ENCODE data around the gene RGL1.
A peak's percentile ranks its signal among the peaks of the same experiment; 100 is the strongest.

RGL1 gene

DNA sequence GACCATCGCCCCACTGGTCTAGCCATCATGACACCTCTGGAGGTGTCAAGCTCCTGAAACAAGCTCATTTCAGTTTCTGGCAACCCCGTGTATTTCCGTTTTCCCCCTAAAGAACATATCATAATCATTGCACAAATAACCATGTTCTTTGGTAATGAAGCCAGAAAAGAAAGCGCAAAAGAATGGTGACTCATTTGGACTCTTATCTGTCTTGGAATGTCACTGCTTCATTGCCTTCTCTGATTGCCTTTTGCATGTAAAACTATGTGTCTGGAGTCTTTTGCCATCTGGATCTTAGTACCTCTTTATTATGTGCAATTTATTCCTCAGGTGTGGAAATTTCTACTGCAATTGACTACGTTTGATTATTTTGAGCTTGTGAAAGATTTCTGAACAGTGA is 122.1 kb downstream of the RGL1 start:
- DNase-seq: no peak

GRCh38 chr1:183931646-183932271 is 126.8 kb downstream of the RGL1 start:
- no peak for DNase-seq

DNA sequence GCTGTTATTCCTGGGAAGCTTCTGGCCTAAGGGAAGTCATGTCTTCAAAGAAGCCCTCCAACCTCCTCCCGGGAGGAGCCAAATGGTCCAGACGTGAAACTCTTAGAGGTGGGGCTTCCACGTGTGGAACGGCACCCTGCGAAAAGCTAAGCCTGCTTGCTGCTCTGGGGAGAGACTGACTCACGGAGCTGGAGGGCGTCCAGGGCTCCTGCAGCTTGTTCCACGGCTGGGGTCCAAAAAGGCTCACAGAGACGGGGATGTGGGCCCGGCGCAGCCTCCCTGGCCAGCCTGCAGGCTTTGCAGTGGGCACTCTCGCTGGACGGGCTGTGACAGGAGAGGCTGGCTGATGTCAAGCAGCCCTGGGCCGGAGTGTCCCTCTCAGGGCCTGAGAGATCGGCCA is 127.5 kb downstream of the RGL1 start:
- no peak for DNase-seq

- no peak for DNase-seq
These were observed 128.7 kb downstream of the RGL1 start for GRCh38 chr1:183933528-183934179.

GRCh38 chr1:183934314-183934713 is 129.4 kb downstream of the RGL1 start:
- no peak for DNase-seq

DNA sequence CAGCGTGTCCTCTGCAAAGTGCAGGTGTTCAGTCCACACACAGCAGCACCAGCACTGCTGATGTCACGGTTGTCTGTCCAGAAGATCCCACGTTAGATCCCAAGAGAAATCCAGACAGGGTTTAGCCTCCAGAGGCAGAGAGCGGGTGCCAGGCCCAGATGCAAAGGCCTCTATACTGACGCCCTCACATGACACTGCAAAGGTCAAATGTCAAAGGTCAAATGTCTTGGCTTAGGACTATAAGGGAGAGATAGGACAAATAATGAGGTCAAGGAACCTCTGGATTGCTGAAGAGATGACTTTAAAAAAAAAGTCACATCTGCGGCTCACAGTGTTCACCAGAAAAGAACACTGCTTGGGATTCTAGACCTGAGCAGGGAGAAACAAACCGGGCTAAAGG is 131.1 kb downstream of the RGL1 start:
- no peak for DNase-seq

GRCh38 chr1:183936791-183937190 is 131.9 kb downstream of the RGL1 start:
- no peak for DNase-seq

DNA sequence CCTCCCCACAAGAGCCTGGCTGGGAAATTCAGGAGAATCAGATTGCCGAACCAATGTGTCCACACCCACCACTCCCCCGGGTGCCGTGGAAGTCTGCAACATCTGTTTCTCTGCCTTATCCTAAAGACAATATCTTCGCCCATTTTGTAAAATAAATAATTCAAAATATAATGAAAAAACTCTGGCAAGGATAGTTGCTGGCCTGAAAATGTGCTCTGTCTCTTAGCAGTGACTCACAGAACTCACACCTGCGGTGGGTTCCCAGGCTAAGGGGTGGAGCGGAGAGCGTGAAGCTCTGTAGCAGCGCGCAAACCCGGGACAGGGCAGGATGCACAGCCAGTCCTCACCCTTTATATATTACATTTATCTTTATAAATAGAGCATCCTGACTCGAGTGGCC is 132.7 kb downstream of the RGL1 start:
- DNase-seq: no peak

DNA sequence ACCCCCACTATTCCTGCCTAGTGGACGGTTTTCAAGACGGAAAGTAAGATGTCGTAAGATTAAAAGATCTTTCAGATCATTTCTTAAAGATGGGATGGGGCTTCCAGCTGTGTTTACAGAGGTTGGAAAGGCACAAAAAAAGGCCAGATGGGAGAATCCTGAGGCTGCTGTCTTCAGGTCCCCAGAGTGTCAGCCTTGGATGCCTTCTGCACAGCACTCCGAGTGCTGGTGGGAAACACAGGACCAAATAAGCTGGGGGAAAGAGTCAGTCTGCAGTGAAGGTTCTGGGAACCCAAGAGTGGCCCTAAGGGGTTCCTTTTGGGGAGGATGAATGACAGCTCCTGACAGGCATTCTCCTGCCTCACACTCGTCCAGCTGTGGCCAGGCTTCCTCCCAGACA is 136.1 kb downstream of the RGL1 start:
- DNase-seq: no peak

GRCh38 chr1:183942933-183943693 is 138.2 kb downstream of the RGL1 start:
- no peak for DNase-seq

GRCh38 chr1:183945428-183946319 is 140.8 kb downstream of the RGL1 start:
- DNase-seq: no peak

GRCh38 chr1:183946320-183946613 is 141.3 kb downstream of the RGL1 start:
- DNase-seq: no peak

DNA sequence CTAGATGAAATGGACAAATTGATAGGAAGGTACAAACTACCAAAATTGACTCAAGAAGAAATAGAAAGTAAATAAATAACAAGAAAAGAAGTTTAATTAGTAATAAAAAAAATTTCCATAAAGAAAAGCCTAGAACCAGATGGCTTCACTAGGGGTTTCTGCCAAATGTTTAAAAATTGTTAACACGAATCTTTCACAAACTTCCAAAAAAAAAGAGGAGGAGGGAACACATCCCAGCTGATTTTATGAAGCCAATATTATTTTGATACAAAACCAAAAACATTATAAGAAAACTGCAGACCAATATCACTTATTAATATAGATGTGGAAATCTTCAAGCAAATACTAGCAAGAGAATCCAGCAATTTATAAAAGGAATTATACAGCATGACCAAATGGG is 143.1 kb downstream of the RGL1 start:
- no peak for DNase-seq

- DNase-seq: no peak
These were observed 147.2 kb downstream of the RGL1 start for GRCh38 chr1:183952101-183952500.

GRCh38 chr1:183953031-183953430 is 148.1 kb downstream of the RGL1 start:
- DNase-seq: no peak

- no peak for DNase-seq
These were observed 149.6 kb downstream of the RGL1 start for GRCh38 chr1:183954496-183954895.

- peak; percentile 16 for DNase-seq
These were observed 151.8 kb downstream of the RGL1 start for GRCh38 chr1:183956559-183957188.

GRCh38 chr1:183957216-183957830 is 152.4 kb downstream of the RGL1 start:
- no peak for DNase-seq

GRCh38 chr1:183958958-183959357 is 154.0 kb downstream of the RGL1 start:
- DNase-seq: no peak

DNA sequence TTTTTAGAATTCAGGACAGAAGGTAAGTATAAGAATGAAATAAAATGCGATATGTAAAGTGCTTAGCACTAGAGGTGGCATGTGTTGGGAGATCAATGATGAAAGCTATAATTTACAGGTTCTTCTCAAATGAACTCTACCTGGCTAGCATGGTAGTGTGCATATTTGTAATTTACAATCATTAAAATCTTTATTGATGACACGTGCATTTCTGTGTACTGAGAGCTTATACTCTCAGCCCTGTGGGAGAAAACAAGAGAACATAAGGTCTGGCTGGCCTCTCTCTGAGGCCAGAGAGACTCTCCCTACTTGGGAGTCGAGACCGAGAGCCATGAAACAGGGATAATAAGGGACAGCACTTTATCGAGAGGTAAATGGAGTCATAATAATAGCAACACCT is 156.2 kb downstream of the RGL1 start:
- no peak for DNase-seq

DNA sequence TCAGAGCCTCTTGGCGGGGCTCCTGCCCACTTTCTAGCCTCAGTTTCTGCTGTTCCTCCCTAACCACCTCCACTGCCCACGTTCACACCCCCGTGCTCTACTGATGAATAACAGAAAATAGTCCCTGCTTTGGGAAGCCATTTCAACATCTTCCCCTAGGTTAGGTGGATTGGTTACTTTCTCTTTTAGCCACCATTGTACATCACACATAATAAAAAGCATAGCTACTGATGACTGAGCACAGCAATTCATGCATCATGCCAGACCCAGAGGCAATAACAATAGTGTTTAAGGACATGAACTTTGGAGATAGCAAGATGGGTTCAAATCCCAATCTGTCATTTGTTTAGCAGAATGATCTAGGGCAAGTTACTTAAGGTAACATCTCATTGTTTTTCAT is 158.0 kb downstream of the RGL1 start:
- no peak for DNase-seq

DNA sequence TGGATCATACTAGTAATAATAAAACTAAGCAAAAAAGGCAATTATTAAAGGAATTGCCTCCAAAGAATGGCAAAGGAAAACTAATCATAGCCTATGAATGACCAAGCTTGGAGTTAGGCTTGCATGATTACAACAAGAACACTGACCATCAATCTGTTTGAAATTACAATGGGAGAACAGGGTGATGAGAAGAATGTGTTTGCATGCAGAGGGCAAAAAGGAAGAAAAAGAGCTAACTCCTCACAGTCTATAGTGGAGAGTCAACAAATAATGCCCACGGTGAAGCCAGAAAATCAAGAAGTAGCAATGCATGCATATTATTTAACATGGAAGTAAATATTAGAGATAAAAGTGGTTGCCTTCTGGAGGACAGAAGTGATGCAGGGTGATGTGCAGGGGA is 160.8 kb downstream of the RGL1 start:
- DNase-seq: no peak

DNA sequence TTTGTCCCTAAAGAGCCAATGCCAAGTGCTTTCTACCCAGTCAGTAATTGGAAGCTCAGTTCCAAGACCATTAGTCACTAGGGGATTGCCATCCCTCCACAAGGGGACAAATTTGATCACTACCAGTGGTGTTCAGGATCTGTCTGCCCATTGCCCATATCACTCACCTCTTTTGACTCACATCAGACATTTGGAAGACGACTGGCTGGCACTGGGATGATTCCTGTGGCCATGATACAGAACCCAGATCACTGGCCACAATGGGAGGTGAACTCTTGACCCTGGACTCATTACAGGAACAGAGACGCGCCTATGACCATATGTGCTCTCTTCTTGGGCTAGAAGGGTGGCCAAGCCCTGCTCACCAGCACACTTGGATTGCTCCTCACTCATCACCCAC is 161.6 kb downstream of the RGL1 start:
- DNase-seq: no peak
